Mucosa of gallbladder (tissue), 1 donor: Measurements from ENCODE around the gene LZTS3. TPM values are rescaled to one million over a fixed set of nuclear protein-coding genes. Genes with fewer than 3 reads are reported as not detected.
"Not testable (repeated sequence)": the region's sequence is repeated elsewhere in the genome, so short reads cannot be mapped to it uniquely, and the experiment has no call there.

Source experiments
- DNase-seq: peaks from one replicate; pipeline ENCODE4 v3.0.0-alpha.2; 2020; ENCODE audit warnings: low spot score
- total RNA-seq: library from RNA; stranded (reverse); gene quantifications from one replicate; pipeline ENCODE4 v1.2.1, GENCODE V29; 2021
- donor health status: DM: no; HTN: no; CAD: no.

Gene LZTS3
- total RNA-seq, 1 donor from 2014 or later, result 54.1 TPM

DNA sequence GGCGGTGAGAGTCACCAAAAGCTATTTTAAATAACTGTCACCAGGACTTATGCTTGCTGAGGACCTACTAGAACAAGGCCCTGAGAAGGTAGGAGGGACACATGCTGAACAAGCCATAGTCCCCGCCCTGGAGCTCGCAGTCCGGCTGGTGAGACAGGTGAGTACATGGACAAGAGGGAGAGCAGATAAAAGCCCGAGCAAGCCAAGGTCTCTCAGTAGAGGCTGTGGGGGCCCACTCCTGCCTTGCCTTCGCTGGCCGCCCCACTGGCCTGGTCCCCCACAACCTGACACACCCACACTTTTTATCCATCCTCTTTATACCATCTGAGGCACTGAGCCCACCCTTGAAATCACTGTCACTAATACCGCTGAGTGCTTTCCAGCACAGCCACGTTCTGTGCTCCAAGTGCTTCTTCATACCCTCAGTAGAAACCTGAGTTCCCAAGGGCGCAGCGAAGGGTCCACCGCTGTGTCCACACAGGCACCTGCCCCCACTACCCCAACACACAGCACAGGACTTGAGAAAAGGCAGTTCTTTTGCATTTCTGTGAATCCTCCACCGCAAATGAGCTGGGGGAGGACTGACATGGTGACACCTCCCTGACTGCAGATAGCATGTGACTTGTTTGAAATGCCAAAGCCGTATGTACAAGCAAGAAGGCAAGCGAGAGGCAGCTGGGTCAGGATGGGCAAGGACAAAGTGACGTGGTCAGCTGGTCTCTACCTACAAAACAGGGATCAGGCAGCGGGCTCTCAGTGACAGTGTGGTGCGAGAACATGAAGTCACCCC lies 19.1 kb upstream of the LZTS3 start:
- DNase-seq, result no peak

DNA sequence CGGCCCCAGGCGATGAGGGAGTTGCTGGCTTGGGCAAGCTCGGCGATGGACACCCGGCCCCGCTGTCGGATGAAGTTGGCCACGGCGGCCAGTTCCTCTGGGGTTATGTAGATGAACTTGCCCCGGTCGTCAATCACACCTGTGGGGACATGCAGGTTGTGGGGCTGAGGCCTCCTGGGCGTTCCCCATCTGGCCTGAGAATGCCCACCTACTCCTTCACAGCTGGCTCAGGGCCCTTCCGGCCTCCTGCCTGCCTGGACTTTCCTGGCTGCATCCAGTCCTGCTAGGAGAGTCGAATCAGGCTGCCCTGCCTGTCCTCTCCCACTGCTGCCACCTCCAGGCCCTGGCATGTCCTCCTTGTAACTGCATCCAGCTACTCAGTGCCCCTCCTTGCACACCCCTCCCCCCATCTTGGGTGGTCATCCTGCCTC lies 17.3 kb upstream of the LZTS3 start:
- DNase-seq, result no peak

DNA sequence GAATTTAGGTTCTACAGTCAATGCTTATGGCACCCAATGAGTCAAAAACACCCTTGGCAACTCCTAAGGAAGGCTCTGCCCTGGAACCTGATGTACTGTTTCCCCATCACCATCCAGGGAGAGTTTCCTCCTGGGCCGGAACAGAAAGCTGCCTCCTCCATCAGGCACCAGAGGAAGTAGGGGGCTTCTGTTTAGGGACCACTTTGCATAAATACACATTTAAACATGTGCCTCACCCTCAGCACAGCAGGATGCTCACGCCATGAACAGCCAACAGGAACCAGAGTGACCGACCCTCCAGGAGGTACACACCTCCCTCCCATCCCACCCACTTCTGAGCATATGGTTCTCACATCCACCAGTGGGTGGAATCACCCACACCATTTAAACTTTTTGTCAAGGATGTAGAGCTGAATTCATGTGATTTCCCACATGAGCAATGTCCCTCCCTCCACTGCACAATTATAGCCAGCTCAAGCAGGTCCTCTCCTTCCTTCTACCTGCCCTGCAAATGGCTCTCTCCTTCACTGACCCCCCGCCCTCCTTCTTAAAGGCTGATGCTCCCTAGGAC lies 16.3 kb upstream of the LZTS3 start:
- no peak for DNase-seq

DNA sequence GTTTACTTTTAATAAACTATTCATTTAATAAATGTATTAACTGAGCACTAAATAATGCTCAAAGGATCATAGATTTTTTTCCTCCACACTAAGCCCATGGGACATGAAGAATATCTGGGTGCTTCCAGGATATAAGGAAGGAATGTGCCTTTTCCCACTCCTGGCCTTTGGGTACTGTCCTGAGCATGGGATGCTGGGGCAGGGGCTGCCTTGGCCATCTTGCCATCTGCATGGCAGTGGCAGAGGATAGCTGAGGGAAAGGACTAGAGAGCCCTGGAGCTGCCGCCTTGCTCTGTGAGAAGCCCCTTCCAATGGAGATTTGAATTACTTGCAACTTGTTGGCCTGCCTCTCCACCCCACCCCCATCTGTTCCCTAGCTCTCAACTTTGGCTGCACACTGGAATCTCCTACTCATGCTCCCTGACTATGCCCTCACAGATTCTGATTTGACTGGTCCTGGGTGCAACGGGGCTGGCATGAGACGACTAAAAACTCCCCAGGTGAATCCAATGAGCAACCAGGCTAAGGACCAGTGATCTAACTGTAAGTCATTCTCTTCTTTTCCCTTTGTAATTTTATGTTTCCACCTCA lies 15.6 kb upstream of the LZTS3 start:
- DNase-seq, result no peak

DNA sequence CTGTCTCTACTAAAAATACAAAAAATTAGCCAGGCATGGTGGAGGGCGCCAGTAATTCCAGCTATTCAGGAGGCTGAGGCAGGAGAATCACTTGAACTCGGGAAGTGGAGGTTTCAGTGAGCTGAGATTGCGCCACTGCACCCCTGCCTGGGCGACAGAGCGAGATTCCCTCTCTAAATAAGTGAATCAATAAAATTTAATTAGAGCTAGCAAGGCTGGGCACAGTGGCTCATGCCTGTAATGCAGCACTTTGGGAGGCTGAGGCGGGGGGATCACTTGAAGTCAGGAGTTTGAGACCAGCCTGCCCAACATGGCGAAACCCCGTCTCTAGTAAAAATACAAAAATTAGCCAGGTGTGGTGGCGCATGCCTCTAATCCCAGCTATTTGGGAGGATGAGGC lies 14.5 kb upstream of the LZTS3 start:
- not testable (repeated sequence) for DNase-seq

DNA sequence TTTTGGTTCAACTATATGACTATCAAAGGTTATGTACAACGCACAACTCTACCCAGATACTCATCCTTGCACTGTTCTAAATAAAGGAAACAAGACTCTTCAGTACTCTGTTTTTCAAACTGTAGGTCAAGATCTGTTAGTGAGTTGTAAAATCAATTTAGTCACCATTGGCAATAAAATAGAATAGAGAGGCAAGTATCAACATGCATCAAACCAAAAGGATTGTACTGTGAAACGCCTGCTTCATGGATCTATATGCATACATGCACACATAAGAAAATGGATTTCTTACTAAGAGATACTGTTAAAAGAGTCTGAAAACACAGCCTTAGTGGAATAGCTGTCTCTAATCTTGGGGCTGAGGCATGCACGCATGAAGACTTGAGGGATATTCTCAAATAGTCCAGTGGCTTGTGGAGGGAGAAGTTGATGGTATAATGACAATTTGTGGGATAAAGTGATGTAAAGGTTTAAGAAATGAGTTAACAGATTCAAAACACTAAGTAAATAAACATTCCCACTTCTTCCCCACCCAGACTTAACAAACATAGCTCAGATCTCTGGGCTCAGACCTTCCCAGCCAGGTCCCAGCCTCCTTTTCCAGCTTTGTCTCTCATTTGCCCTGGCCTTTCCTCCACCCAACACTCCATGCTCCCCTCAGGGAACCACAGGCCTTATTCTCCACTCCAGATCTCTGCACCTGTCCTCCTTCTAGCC lies 10.7 kb upstream of the LZTS3 start:
- DNase-seq, result no peak

DNA sequence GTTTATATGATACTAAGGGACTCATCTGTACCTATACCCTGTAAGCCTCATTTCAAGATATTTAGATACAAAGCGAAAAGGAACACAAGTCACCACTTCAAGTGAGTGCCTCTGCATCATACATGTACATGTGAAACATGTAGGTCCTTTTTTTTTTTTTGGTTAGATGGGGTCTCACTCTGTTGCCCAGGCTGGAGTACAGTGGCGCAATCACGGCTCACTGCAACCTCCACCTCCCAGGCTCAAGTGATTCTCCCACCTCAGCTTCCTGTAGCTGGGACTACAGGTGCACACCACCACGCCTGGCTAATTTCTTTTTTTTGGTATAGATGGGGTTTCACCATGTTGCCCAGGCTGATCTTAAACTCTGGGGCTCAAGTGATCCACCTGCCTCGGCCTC lies 9.1 kb upstream of the LZTS3 start:
- DNase-seq, result not testable (repeated sequence)

DNA sequence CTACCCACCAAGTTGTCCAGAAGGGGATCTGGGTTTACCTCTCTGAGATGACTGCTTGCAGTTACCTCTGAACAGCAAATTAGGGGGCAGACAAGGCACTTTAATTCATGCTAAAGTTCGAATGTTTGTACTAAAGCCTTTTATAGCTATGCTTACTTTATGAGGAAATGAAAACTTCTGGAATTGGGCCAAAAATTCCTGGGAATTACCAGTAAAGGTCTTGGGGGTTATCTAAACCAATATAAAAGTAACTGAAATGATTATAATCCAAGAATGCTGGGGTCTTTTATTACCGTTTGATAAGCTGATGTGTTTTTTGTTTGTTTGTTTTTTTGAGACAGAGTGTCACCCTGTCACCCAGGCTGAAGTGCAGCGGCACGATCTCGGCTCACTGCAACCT lies 7.9 kb upstream of the LZTS3 start:
- no peak for DNase-seq

DNA sequence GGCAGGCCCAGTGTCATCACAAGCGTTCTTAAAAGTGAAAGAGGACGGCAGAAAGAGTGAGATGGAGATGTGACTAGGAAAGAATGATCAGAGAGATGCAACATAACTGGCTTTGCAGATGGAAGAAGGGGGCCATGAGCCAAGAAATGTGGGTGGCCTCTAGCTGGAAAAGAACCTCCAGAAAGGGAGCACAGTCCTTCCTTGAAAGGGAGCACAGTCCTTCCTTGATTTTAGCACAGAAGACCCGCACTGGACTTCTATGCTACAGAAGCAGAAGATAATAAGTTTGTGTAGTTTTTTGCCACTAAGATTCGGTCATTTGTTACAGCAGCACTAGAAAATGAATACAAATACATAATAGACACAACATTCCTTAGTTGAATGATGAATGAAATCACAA lies 7.0 kb upstream of the LZTS3 start:
- DNase-seq, result no peak

DNA sequence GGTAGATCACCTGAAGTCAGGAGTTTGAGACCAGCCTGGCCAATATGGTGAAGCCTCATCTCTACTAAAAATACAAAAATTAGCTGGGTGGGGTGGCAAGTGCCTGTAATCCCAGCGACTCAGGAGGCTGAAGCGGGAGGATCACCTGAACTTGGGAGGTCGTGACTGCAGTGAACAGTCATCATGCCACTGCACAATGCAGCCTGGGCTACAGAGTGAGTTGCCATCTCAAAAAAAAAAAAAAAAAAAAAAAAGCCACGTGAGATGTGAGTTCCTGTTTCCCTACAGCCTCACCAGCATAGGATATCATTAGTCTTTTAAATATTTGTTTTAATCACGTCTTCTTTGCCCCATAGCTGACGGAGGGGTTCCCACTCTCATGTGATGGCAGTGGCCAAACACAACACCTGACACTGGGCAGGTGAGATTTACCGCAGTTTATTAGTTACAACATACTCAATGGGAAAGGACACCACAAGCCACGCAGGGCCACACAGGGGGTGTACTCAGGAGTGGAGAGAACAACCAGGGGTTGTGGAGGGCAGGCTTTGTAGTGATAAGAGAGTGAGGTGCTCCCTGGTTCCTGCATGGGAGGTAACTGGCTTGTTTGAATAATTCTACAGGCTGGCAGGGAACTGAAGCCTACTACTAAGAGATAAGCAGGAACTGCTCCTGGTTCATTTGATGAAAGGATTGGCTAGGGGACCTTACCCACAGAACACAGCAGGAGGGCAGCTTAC lies 4.6 kb upstream of the LZTS3 start:
- no peak for DNase-seq

DNA sequence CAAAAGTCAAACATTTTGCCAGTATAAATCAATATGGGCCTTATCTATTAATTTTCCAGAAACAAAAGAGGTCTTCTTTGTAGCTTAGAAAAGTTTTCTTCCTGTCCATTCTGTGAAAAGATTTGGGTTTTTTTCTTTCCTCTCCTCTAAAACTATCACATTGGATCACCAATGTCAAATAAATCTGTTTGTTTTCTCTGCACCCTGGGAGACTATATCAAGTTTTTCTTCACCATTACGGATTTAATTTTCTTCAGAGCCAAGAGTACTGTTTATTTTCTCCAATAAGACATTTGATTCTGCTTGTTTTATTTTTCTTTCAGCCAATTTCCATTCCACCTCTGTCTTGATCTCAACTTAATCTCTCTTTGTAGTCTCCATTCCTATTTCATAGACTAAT lies 1.9 kb upstream of the LZTS3 start:
- DNase-seq, result no peak

DNA sequence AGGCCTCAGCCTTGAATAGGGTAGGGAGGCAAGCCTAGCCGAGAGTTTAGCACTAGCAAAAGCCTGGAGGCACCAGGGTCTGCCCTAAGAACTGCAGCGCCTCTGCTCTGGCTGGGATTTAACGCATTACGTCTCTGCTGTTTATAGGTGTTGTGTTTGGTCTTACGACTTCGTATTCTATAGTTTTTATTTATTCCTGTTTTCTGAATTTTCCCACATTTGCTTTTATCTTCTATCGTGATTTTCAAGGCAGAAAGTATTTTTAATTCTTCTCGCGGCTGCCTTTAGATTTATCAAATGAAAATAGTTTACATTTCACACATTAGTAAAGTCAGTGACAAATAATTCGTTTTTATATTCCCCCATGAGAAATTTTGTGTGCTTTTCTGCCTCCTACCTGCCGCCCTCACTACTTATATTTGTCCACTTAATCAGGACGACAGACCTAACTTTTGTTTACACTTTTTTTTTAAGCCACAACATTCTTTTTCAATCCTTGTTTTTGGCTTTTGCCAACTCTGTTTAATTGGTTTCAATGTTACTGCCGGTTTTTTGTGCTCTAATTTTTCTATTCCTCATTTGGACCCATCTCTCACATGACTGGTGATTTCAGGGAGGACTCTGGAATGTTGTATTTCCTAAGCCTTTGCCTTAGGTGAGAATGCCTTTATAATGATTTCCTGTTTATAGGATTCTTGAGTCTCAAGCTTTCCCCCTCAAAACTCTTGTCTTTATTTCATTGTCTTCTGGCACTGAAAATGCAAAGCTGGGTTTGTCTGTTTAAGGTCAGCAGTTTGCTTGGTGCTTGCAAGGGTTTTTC lies 1.3 kb upstream of the LZTS3 start:
- no peak for DNase-seq

DNA sequence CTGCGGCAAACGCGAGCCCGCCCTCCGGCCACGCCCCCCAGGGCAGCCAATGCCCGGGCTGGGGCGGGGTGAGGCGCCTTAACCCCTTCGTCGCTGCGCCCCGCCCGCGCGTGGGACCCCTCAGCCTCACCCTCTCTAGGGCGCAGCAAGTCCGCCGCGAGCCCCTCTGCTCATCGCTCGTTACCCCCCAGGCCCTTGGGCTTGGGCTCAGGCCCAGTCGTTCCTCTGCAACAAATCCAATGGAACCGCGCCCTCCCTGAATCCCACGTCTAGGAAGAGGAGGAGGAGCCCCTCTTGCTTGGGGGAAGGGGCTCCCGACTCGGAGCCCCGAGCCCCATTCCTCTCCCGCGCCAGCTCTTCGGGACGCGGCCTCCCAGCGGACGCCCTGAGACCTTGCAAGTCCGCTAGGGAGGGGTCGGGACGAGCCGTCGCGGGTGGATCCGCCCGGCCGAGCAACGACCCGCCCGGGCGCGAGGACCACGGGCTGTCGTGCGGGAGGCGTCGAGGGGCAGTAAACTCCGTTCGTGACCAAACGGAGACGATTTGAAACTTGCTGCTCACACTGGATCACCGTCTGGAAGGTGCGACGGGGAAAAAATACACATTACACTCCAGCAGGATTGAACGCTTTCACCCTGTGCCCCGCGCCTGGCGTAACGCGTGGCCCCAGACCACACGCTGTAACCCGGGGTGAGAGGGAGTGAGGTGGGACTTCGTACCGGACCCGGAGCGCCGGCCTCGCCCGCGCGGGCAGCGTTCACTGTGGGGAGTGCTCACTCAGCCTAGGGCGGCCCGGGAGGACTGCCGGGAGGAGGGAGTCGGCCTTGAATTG lies 477 bp upstream of the LZTS3 start:
- peak; percentile 88 for DNase-seq

DNA sequence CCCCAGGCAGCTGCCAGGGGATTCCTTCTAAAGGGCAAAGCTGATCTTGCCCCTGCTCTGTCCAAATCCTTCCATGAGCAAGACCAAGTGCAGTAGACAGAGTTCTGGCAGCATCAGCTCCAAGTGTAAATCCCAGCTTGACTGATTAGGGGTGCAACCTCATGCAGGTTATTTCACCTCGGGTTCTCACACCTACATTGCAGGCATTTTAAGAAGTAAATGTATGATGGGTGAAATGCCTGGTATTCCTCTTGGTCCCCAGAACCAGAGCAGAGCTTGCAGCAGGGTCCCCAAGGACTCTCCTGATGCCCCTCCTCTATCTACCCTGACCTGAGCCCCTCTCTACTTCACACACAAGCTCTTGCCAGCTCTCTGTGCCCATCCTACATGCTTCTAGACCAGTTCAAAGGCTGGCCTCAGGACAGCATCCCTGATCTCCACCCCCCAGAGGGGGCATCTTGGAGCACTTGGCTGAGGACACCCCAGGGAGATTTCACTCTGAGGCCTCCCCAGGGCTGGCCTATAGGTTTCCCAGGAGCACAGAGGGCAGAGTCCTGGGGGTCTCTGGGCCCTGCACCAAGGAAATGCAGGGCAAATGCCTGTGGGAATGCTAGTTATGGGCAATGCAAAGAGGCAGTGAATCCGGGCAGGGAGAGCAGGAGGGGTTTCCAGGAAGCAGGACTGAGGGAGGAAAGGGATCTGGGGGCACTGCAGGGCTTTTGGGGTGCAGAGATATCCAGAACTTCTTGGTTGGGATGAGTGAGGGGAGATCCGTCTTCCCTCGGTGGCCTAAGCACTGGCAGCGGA lies 1.0 kb downstream of the LZTS3 start:
- no peak for DNase-seq

DNA sequence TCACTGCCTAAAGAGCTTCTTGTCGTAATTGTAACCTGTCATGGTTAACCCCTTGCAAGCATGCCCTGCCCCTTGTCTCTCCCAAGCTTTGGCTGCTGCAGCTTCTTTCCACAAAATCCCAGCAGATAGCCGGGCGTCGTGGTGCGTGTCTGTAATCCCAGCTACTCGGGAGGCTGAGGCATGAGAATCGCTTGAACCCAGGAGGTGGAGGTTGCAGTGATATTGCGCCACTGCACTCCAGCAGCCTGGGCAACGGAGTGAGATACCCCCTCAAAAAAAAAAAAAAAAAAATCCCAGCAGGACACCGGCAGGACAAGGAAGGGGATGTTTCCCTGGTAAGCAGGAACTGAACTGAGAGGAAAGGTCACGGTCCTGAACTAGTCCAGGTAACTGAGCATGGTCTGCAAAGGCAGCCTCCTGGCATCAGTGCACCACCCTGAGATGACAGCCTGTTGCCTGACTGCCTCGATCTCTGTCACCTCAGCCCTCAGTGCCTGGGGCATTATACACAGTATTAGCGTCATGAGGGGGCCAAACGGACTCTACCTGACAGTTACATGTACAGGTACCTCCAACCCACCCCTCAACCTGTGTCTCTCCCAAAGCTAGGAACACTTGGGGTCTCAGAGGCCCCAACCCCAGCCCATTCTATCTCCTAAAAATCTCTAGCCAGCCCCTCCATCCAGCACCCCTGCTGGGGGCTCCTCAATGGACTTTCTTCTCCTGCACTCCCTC lies 1.8 kb downstream of the LZTS3 start:
- no peak for DNase-seq

DNA sequence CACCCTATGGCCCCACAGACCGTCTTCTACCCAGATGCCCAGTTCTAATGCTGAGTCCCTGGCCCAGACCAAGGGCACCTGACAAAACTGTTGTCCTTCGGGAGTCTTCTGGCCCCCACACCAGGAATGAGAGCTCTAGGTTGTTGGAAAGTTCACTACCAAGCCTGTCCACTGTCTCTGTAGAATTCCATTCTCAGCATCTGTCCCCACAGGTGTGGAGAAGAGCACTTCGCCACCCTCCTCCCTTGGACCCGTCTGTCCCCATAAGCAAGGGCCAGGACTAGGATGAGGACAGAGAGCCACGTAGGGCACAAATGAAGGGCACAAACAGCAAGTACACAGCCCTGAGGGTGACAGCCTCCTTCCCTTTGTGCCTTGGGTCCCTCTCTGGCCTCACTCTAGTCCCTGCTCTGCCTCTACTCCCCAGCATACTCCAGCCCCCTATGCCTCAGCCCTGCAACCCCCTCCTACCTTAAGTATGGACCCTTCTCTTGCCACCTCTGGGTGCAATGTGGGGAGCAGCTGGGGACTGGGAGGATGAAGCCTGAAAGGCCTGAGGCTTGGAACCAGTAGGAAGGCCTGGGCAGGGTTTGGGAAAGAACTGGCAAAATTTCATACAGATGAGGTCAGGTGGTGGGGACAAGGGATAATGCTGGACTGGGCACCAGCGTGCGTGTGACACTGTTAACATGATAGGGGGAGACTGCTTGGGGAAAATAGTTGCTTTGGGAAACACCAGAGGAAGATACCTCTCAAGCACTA lies 4.3 kb downstream of the LZTS3 start:
- DNase-seq, result no peak

DNA sequence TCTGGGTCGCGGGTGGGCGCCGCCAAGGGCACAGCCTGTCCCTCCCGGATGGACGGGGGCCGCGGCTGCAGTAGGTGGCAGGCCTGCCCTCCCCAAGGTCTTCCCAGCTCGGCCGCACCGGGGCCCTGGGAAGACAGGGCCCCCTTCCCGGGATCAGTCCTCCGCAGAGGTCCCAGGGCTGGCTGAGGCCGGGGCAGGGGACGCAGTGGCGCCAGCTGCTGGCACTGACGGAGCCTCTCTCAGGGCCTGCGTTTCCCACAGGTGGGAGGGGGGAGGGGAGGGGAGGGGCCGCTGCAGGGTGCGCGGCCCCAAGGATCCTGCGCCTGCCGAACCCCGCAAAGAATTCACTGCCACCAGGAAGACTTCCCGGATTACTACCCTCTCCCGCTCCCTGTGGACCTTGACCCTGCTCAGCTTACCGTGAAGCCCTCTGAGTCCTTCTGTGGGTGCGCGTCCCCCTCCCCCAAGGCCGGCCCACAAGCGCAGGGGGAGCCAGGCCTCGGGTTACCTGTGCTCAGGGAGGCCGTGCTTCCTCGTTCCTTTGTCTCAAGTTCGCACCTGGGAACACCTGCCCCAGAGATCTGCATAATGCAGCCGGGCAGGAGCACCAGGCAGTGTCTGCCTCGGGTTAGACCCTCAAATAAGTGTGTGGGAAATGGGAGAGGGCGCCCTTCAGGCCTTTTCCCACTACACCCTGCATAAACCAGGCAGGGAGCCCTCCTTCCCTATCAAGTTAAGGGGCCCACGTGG lies 5.1 kb downstream of the LZTS3 start:
- peak; percentile 79 for DNase-seq
